IMR-90 (cell line): ENCODE measurements around the gene FMN2.

Experiments used
- BHLHE40 ChIP-seq: fragments of 150-350 bp; IDR thresholded peaks from 2 replicates; pipeline ENCODE4 v1.6.1; 2016; ENCODE audit warnings: mild to moderate bottlenecking, low read depth, low read length
- MXI1 ChIP-seq: IDR thresholded peaks from 2 replicates; pipeline ENCODE4 v1.6.1; 2012; ENCODE audit warnings: low read depth, mild to moderate bottlenecking, low read length, moderate library complexity, borderline replicate concordance
- POLR2A ChIP-seq: IDR thresholded peaks from 2 replicates; pipeline ENCODE4 v1.6.1; 2012; ENCODE audit warnings: mild to moderate bottlenecking, low read depth, low read length
- RAD21 ChIP-seq: IDR thresholded peaks from 2 replicates; pipeline ENCODE4 v1.6.1; 2012; ENCODE audit warnings: low read length, improper control_type of control experiment
- RFX5 ChIP-seq: IDR thresholded peaks from 2 replicates; pipeline ENCODE4 v1.8.0; 2012; ENCODE audit warnings: low read depth, mild to moderate bottlenecking, low read length, moderate library complexity
- TF ChIP-seq, protein P1 (sequence below): conservative IDR thresholded peaks from 2 replicates; pipeline ENCODE4 v1.5.1; 2012; ENCODE audit warnings: mild to moderate bottlenecking, low read depth, low read length, improper control_type of control experiment
- TF ChIP-seq, protein P2 (sequence below): fragments of 150-350 bp; IDR thresholded peaks from 2 replicates; pipeline ENCODE4 v1.6.1; 2016; ENCODE audit warnings: low read depth, mild to moderate bottlenecking, low read length, moderate library complexity, borderline replicate concordance

DNA sequence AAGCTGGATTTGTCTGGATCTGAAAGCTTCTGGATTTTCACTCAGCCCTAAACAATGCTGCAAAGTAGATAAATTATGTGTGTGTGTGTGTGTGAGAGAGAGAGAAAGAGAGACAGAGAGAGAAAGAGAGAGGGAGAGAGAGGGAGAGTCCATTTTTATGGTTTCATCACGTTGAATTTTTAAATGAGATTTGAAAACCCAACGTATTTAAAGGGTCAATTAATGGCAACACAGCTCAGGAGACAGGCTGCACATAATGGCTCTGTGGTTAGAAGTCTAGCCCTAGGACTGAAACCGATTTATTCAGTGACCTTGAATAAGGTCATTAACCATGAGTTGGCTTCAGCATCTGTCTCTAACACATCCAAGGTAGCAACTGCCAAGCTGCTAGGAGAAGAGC, 35.3 kb upstream of the FMN2 start:
- TF ChIP-seq, protein P1, sequence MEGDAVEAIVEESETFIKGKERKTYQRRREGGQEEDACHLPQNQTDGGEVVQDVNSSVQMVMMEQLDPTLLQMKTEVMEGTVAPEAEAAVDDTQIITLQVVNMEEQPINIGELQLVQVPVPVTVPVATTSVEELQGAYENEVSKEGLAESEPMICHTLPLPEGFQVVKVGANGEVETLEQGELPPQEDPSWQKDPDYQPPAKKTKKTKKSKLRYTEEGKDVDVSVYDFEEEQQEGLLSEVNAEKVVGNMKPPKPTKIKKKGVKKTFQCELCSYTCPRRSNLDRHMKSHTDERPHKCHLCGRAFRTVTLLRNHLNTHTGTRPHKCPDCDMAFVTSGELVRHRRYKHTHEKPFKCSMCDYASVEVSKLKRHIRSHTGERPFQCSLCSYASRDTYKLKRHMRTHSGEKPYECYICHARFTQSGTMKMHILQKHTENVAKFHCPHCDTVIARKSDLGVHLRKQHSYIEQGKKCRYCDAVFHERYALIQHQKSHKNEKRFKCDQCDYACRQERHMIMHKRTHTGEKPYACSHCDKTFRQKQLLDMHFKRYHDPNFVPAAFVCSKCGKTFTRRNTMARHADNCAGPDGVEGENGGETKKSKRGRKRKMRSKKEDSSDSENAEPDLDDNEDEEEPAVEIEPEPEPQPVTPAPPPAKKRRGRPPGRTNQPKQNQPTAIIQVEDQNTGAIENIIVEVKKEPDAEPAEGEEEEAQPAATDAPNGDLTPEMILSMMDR = no peak
- TF ChIP-seq RFX5 (no peak), MXI1 (no peak), RAD21 (no peak), BHLHE40 (no peak), POLR2A (no peak)
- TF ChIP-seq, protein P2, sequence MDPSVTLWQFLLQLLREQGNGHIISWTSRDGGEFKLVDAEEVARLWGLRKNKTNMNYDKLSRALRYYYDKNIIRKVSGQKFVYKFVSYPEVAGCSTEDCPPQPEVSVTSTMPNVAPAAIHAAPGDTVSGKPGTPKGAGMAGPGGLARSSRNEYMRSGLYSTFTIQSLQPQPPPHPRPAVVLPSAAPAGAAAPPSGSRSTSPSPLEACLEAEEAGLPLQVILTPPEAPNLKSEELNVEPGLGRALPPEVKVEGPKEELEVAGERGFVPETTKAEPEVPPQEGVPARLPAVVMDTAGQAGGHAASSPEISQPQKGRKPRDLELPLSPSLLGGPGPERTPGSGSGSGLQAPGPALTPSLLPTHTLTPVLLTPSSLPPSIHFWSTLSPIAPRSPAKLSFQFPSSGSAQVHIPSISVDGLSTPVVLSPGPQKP = no peak
